Activated naive CD8-positive, alpha-beta T cell treated with anti-CD3 and anti-CD28 coated beads for 36 hours (primary cell): Measurements from ENCODE around the gene AHNAK2. TPM values are rescaled to one million over a fixed set of nuclear protein-coding genes. Genes with fewer than 3 reads are reported as not detected.
"Not testable (repeated sequence)": the region's sequence is repeated elsewhere in the genome, so short reads cannot be mapped to it uniquely, and the experiment has no call there.

Experiments used
- DNase-seq: peaks from one replicate; pipeline ENCODE4 v3.0.0; 2021
- H3K27ac Mint-ChIP-seq: one replicate; pipeline ENCODE4 v1.8.0; 2022; ENCODE audit warnings: mild to moderate bottlenecking, moderate library complexity, mixed read lengths
- H3K27me3 Mint-ChIP-seq: one replicate; pipeline ENCODE4 v1.8.0; 2022; ENCODE audit warnings: mild to moderate bottlenecking, mixed read lengths
- H3K36me3 Mint-ChIP-seq: one replicate; pipeline ENCODE4 v1.8.0; 2021; ENCODE audit warnings: mild to moderate bottlenecking, mixed read lengths
- H3K4me1 Mint-ChIP-seq: one replicate; pipeline ENCODE4 v1.8.0; 2021; ENCODE audit warnings: mixed read lengths
- H3K4me3 Mint-ChIP-seq: one replicate; pipeline ENCODE4 v1.8.0; 2022; ENCODE audit warnings: mild to moderate bottlenecking, moderate library complexity, mixed read lengths
- H3K9me3 Mint-ChIP-seq: one replicate; pipeline ENCODE4 v1.8.0; 2022; ENCODE audit warnings: mixed read lengths
- total RNA-seq, 2 experiments: library from RNA; stranded (reverse); gene quantifications; one replicate each; pipeline ENCODE4 v1.2.3, GENCODE V29; 2021

Gene AHNAK2
- total RNA-seq, 2 experiments from 2014 or later = 0.02 TPM; not detected in 1

DNA sequence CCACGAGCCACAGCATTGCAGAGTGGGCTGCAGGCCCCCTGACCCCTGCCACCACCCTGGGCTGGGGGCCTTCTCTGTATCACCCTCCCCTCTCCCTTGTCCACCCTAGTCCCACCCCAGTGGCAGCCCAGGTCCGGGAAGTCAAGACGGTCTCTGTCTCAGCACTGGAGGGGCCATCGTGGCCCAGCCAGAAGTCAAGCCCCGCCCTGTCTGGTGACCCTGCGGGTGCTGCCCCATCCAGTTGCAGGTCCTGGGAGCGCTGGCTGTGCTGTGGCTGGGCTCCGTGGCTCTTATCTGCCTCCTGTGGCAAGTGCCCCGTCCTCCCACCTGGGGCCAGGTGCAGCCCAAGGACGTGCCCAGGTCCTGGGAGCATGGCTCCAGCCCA lies 50.8 kb downstream of the AHNAK2 start:
- DNase-seq = no peak
- peaks cover 2% of the 10 kb centered on the region for H3K9me3 Mint-ChIP-seq
- H3K4me1 Mint-ChIP-seq = peaks cover 6% of the 10 kb centered on the region
- no peak overlapping the region for H3K4me3 Mint-ChIP-seq
- no peak overlapping the region for H3K27ac Mint-ChIP-seq
- H3K27me3 Mint-ChIP-seq = peaks cover 8% of the 10 kb centered on the region
- H3K36me3 Mint-ChIP-seq = no peaks in the 10 kb centered on the region

DNA sequence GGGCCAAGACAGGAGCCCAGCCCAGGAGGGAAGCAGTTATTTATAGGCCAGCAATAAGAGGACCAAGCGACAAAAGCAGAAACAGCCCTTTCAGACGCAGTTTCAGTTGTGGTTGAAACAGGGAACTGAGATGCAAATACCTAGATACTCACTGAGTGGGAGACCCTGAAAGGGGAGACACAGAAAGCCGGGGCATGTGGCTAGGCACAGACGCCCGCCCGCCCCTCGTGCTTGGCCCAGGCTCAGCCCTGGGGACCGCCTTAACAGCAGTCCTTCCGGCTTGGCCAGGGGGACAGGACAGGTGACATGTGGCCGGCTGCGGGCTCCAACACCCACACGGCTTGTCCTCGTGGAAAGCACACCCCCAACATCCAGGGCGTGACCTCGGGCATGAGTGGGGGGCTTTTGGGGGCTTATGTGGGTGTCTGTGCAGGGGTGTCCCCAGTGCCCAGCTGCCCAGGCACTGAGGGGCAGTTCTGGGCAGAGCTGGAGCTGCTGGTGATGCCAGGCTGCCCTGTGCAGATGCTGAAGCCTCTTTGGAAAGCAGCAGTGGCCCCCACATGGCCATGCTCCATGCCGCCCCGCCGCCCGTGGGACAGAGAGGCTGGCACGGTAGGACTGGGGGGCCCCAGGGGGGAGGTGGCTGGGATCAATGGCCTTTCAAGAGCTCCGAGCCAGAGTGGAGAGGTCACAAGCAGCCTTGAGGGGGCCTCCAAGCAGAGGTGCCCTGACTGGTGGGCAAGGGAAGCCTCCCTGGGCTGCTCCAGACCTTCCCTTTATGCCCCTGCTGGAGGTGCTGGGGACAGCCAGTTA lies 51.3 kb downstream of the AHNAK2 start:
- H3K9me3 Mint-ChIP-seq = peaks cover 2% of the 10 kb centered on the region
- no peak overlapping the region for H3K4me3 Mint-ChIP-seq
- DNase-seq = peak; percentile 44
- peaks cover 6% of the 10 kb centered on the region for H3K4me1 Mint-ChIP-seq
- no peak overlapping the region for H3K27ac Mint-ChIP-seq
- peaks cover 8% of the 10 kb centered on the region for H3K27me3 Mint-ChIP-seq
- no peaks in the 10 kb centered on the region for H3K36me3 Mint-ChIP-seq

DNA sequence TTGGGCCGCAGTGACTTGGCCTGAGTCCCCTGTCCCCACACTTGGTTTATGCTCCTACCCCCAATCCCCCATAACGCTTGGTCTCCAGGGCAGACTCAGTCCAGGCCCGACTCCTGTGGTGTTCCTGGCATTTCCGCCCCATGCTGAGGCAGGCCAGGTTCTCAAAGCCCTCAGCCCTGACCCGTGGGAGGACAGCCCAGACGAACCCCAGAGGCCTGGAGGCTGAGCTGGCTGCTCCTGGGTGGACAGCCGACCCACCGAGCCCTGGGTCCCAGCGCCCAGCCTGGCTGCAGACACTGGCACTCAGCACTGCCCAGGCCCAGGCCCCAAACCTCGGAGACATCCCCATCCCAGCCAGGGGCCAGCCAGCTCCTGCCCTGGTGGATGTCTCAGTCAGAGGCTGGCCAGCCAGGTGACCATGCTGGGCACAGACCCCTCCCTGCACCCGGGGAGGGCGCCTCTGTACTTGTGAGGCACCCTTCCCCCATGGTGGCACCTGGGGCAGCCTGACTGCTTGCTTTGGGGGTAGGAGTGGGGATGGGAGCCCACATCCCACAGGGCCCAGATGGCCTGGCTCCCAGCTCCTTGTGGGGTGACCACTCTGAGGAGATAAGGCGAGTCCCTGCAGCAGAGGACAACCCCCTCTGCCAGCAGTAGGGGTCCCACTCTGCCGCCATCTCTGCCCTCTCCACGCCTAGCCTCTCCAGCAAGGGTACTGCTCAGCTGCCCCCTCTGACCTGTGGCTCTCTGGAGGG lies 52.1 kb downstream of the AHNAK2 start:
- no peak for DNase-seq
- Mint-ChIP-seq H3K4me1 (peaks cover 6% of the 10 kb centered on the region), H3K36me3 (no peaks in the 10 kb centered on the region), H3K9me3 (peaks cover 2% of the 10 kb centered on the region), H3K4me3 (no peak overlapping the region), H3K27ac (no peak overlapping the region), H3K27me3 (peaks cover 8% of the 10 kb centered on the region)

- no peaks in the 10 kb centered on the region for H3K36me3 Mint-ChIP-seq
- peaks cover 2% of the 10 kb centered on the region for H3K9me3 Mint-ChIP-seq
- H3K27ac Mint-ChIP-seq = no peak overlapping the region
- peaks cover 6% of the 10 kb centered on the region for H3K4me1 Mint-ChIP-seq
- no peak for DNase-seq
- no peak overlapping the region for H3K4me3 Mint-ChIP-seq
- H3K27me3 Mint-ChIP-seq = peaks cover 8% of the 10 kb centered on the region
Observed at GRCh38 chr14:104925214-104925854, 52.8 kb downstream of the AHNAK2 start.

- no peaks in the 10 kb centered on the region for H3K36me3 Mint-ChIP-seq
- H3K27me3 Mint-ChIP-seq = peaks cover 8% of the 10 kb centered on the region
- no peak for DNase-seq
- H3K4me3 Mint-ChIP-seq = no peak within 1 kb of the TSS
- H3K9me3 Mint-ChIP-seq = peaks cover 2% of the 10 kb centered on the region
- H3K27ac Mint-ChIP-seq = no peak within 1 kb of the TSS
- peaks cover 6% of the 10 kb centered on the region for H3K4me1 Mint-ChIP-seq
Observed at GRCh38 chr14:104924421-104925213, 53.6 kb downstream of the AHNAK2 start, which contains the start of gene PLD4. Gene PLD4 (plus strand): TSS chr14:104924879. CDS start chr14:104927141, 2,262 bp downstream.

- Mint-ChIP-seq H3K9me3 (peaks cover 2% of the 10 kb centered on the region), H3K27ac (no peak overlapping the region), H3K27me3 (peaks cover 8% of the 10 kb centered on the region), H3K36me3 (no peaks in the 10 kb centered on the region), H3K4me1 (peaks cover 6% of the 10 kb centered on the region), H3K4me3 (no peak overlapping the region)
- no peak for DNase-seq
Observed at GRCh38 chr14:104923640-104924420, 54.3 kb downstream of the AHNAK2 start.

DNA sequence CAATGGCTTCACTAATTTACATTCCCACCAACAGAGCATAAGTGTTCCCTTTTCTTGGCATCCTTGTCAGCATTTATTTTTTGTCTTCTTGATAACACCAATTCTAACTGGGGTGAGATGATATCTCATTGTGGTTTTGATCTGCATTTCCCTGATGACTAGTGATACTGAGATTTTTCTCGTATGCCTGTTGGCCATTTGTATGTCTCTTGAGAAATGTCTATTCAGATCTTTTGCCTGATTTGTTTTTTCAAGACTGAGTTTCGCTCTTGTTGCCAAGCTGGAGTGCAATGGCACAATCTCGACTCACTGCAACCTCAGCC lies 58.2 kb downstream of the AHNAK2 start:
- Mint-ChIP-seq H3K4me3 (no peak overlapping the region), H3K9me3 (peaks cover 2% of the 10 kb centered on the region), H3K27ac (no peak overlapping the region), H3K36me3 (no peaks in the 10 kb centered on the region), H3K27me3 (peaks cover 9% of the 10 kb centered on the region), H3K4me1 (no peaks in the 10 kb centered on the region)
- DNase-seq = no peak

DNA sequence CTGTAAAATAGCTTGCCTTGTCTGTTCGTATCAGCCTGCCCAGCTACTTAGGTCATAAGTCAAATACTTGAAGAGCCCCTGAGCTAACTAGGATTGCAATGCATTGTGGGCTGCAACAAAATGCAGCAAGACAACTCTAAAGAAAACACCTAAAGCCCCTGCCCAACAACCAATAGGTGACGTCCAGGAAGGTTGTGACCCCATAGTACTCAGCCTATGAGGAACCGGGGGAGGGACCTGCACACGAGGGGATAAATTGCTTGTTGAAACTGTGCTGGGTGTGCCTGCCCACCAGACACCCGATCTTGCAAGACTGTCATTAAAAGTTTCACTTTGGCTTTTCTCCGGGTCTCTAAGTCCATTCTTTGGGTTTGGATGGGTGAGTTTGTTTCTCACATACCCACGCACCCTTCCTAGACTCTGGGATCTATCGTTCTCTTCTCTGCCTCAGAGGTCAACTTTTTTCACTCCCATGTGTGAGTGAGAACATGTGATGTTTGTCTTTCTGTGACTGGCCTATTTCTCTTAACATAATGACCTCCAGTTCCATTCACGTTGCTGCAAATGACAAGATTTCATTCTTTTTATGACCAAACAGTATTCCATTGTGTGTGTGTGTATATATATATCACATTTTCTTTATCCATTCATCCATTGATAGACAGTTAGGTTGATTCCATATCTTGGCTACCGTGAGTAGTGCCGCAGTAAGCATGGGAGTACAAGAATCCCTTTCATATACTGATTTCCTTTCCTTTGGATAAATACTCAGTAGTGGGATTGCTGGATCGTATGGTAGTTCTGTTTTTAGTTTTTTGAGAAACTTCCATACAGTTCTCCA lies 58.8 kb downstream of the AHNAK2 start:
- not testable (repeated sequence) for H3K9me3 Mint-ChIP-seq, H3K27me3 Mint-ChIP-seq, H3K36me3 Mint-ChIP-seq, H3K27ac Mint-ChIP-seq, DNase-seq, H3K4me1 Mint-ChIP-seq, H3K4me3 Mint-ChIP-seq

- H3K27ac Mint-ChIP-seq = no peak overlapping the region
- H3K4me3 Mint-ChIP-seq = no peak overlapping the region
- no peaks in the 10 kb centered on the region for H3K36me3 Mint-ChIP-seq
- H3K9me3 Mint-ChIP-seq = no peaks in the 10 kb centered on the region
- DNase-seq = no peak
- no peaks in the 10 kb centered on the region for H3K4me1 Mint-ChIP-seq
- H3K27me3 Mint-ChIP-seq = peaks cover 20% of the 10 kb centered on the region
Observed at GRCh38 chr14:104917993-104918392, 60.2 kb downstream of the AHNAK2 start.

DNA sequence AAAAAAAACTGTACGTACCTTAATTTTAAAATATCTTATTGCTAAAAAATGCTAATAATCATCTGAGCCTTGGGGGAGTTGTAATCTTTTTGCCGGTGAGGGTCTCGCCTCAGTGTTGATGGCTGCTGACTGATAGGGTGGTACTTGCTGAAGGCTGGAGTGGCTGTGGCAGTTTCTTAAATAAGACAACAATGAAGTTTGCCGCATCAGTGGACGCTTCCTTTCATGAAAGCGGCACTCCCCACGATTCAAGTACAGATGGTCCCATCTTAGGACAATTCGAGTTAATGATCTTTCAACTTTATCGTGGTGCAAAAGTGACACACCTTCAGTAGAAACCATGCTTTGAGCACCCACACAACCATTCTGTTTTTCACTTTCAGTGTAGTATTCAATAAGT lies 61.1 kb downstream of the AHNAK2 start:
- Mint-ChIP-seq H3K27me3 (peaks cover 21% of the 10 kb centered on the region), H3K4me1 (no peaks in the 10 kb centered on the region)
- DNase-seq = no peak

GRCh38 chr14:104913435-104913834 lies 64.7 kb downstream of the AHNAK2 start:
- Mint-ChIP-seq H3K36me3 (peaks cover 4% of the 10 kb centered on the region), H3K27me3 (peaks cover 34% of the 10 kb centered on the region), H3K27ac (no peak overlapping the region), H3K4me1 (no peaks in the 10 kb centered on the region), H3K9me3 (peaks cover 5% of the 10 kb centered on the region), H3K4me3 (no peak overlapping the region)
- DNase-seq = no peak

More for the DNA sequence above, 61.1 kb downstream of the AHNAK2 start:
- no peak overlapping the region for H3K27ac Mint-ChIP-seq
- peaks cover under 1% of the 10 kb centered on the region for H3K9me3 Mint-ChIP-seq
- H3K4me3 Mint-ChIP-seq = no peak overlapping the region
- no peaks in the 10 kb centered on the region for H3K36me3 Mint-ChIP-seq

DNA sequence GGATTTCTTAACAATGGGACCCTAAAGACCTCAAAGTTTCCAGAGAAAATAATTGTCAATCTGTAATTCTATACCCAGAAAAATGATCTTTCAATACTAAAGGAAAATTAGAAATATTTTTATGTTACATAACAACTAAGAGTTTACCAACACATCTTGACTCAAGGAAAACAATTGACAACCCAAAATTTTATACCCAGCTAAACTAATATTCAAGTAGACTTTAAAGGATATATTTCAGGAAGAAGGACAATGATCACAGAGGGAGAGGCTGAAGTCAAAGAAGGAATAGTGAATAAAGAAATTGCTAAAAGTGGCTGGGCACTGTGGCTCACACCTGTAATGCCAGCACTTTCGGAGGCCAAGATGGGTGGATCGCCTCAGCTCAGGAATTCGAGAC lies 66.1 kb downstream of the AHNAK2 start:
- H3K4me3 Mint-ChIP-seq = no peak overlapping the region
- H3K27me3 Mint-ChIP-seq = peaks cover 43% of the 10 kb centered on the region
- no peak for DNase-seq
- H3K9me3 Mint-ChIP-seq = peaks cover 5% of the 10 kb centered on the region
- no peak overlapping the region for H3K27ac Mint-ChIP-seq
- H3K36me3 Mint-ChIP-seq = peaks cover 4% of the 10 kb centered on the region
- H3K4me1 Mint-ChIP-seq = no peaks in the 10 kb centered on the region

DNA sequence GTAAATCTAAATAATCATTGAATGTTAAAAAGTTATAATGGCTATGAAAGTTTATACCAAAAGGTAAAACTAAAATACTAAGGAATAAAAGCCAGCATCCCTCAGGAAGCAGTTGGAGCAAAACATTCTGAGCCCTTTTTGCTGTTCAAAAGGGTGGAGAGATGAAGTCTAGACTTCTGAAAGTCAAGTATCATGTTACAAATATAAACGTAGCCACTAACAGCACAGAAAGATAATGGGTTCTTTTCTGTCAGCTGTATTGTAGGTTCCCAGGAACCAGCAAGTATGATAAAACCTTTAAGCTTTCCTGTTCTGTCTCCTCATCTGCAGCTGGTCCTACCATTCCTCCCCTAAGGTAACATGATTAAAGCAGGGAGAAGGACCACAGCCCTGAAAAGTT lies 69.9 kb downstream of the AHNAK2 start:
- Mint-ChIP-seq H3K27me3 (peaks cover 42% of the 10 kb centered on the region), H3K4me1 (no peaks in the 10 kb centered on the region), H3K9me3 (peaks cover 5% of the 10 kb centered on the region), H3K4me3 (no peak overlapping the region), H3K27ac (no peak overlapping the region), H3K36me3 (peaks cover 4% of the 10 kb centered on the region)
- DNase-seq = no peak
